G401 (cell line): ENCODE measurements around the gene RALGPS1. TPM values are rescaled to one million over a fixed set of nuclear protein-coding genes. Genes with fewer than 3 reads are reported as not detected.

ENCODE experiments used
- DNase-seq: peaks from one replicate; pipeline ENCODE4 v3.0.0-alpha.2; 2015; ENCODE audit warnings: low spot score
- in situ Hi-C: cut with HindIII; loops from 2 replicates; pipeline ENCODE4 v1.10.0; 2016; ENCODE audit warnings: low sequenced_read_pairs, mixed read lengths
- total RNA-seq: library from RNA; depleted of rRNA; stranded (reverse); fragments of >200 nt; shearing (Covaris generic); gene quantifications from 2 replicates; pipeline ENCODE4 v1.2.3, GENCODE V29; 2014

Gene RALGPS1
- total RNA-seq, 1 experiment from 2014 or later = 3.7 TPM

- DNase-seq = peak; percentile 85
- in situ Hi-C loops = no loop called here
Measured at GRCh38 chr9:127214421-127215267, 300.1 kb downstream of the RALGPS1 start.

GRCh38 chr9:127215268-127216209 is 301.0 kb downstream of the RALGPS1 start:
- in situ Hi-C loops = no loop called here
- DNase-seq = no peak

GRCh38 chr9:127216210-127216887 is 301.8 kb downstream of the RALGPS1 start:
- in situ Hi-C loops = no loop called here
- no peak for DNase-seq

- no peak for DNase-seq
- in situ Hi-C loops = no loop called here
Measured at GRCh38 chr9:127216888-127217217, 302.3 kb downstream of the RALGPS1 start.

- DNase-seq = no peak
- in situ Hi-C loops = no loop called here
Measured at GRCh38 chr9:127218818-127219217, 304.2 kb downstream of the RALGPS1 start.

GRCh38 chr9:127219520-127219919 is 304.9 kb downstream of the RALGPS1 start:
- no peak for DNase-seq
- in situ Hi-C loops = no loop called here

- in situ Hi-C loops = no loop called here
- no peak for DNase-seq
Measured at GRCh38 chr9:127221695-127222094, 307.1 kb downstream of the RALGPS1 start.

GRCh38 chr9:127222388-127223095 is 308.0 kb downstream of the RALGPS1 start:
- in situ Hi-C loops = no loop called here
- DNase-seq = no peak

- in situ Hi-C loops = no loop called here
- peak; percentile 56 for DNase-seq
Measured at GRCh38 chr9:127223266-127223665, 308.7 kb downstream of the RALGPS1 start.

GRCh38 chr9:127223810-127224177 is 309.2 kb downstream of the RALGPS1 start:
- no peak for DNase-seq
- in situ Hi-C loops = no loop called here

GRCh38 chr9:127224178-127224882 is 309.7 kb downstream of the RALGPS1 start:
- peak; percentile 96 for DNase-seq
- in situ Hi-C loops = no loop called here

- peak; percentile 96 for DNase-seq
- in situ Hi-C loops = no loop called here
Measured at GRCh38 chr9:127224883-127225739, 310.5 kb downstream of the RALGPS1 start.

GRCh38 chr9:127225801-127226625 is 311.4 kb downstream of the RALGPS1 start:
- DNase-seq = peak; percentile 47
- in situ Hi-C loops = no loop called here

GRCh38 chr9:127229691-127230417 is 315.3 kb downstream of the RALGPS1 start:
- in situ Hi-C loops = no loop called here
- no peak for DNase-seq

- no peak for DNase-seq
- in situ Hi-C loops = no loop called here
Measured at GRCh38 chr9:127231666-127232065, 317.1 kb downstream of the RALGPS1 start.

- in situ Hi-C loops = no loop called here
- no peak for DNase-seq
Measured at GRCh38 chr9:127232833-127233549, 318.4 kb downstream of the RALGPS1 start.
